ENCODE data around the gene C1QL3. TPM values are rescaled to one million over a fixed set of nuclear protein-coding genes. Genes with fewer than 3 reads are reported as not detected.

Gene C1QL3
- total RNA-seq (2014; rRNA removed; shearing (Covaris generic)), result not detected in 2 replicates

DNA sequence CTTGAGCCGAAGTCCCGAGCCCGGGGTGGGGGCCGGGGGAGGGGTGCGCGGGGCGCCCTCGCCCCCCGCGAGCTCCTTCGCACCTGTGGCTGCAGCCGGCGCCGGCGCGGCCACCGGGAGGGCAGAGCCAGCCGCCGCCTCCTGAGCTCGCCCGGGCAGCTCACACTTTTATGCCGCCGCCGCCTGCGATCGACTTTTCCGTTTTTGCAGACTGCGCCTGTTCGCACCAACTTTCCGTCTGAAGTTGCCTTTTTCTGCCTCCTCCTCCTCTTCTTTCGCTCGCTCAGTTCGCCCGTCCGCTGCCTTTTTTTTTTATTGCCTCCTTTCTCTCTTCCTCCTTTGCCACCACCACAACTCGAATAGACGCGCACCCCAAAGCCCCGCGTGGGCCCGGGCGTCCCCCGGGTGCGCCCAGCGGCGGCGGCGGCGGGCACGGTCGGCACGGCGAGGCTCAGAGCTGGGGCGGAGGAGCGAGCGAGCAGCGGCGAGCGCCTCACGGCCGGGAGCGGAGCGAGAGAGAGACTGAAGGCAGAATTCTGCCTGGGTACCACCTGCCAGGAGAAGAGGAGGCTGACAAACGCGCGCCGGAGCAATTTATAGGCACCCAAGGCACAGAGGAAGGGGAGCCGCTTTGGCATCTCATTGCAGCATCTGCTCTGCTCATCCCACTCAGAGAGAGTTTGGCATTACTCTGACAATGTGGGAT, at the start of gene C1QL3:
Gene C1QL3, minus strand, starts transcription at position 569 of the 706 bp plus-strand sequence. CDS start 814 bp downstream, outside the sequence.
- no peak for DNase-seq (ENCODE audit: low spot score)

DNA sequence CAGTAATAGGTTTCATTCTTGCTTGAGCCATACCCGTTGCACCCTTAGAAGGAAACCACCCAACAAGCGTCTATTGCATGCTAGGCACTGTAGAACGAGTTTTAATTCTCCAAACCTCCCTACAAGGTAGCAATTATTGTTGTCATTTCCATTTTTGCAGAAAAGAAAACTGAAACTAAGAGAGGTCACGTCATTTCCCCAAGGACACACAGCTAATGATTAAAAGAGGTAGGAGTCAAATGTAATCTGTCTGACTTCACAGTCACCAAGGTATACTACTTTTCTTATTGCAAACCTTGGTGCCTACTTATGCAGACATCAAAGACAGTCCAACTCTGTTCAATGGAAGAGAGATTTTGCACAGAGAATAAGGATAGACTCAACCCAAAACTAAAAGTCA, 49.1 kb upstream of the C1QL3 start:
- DNase-seq (ENCODE audit: low spot score), result no peak

- no peak for DNase-seq (ENCODE audit: low spot score)
Measured at GRCh38 chr10:16566202-16566805, 44.6 kb upstream of the C1QL3 start.

GRCh38 chr10:16565604-16566003, 43.9 kb upstream of the C1QL3 start:
- peak; percentile 10 for DNase-seq (ENCODE audit: low spot score)

GRCh38 chr10:16562891-16563290, 41.2 kb upstream of the C1QL3 start:
- no peak for DNase-seq (ENCODE audit: low spot score)

- DNase-seq (ENCODE audit: low spot score), result no peak
Measured at GRCh38 chr10:16559236-16559773, 37.6 kb upstream of the C1QL3 start.

DNA sequence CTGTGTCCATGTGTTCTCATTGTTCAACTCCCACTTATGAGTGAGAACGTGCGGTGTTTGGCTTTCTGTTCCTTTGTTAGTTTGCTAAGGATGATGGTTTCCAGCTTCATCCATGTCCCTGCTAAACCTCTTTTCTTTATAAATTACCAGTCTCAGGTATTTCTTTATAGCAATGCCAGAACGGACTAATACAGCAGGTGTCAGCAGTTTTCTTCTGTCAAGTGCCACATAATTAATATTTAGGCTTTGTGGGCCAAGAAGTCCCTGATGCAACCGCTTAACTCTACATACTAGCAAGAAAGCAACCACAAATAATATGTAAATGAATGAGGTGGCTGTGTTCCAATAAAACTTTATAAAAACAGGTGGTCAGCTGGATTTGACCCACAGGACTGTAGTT, 26.3 kb upstream of the C1QL3 start:
- no peak for DNase-seq (ENCODE audit: low spot score)

- DNase-seq (ENCODE audit: low spot score), result no peak
Measured at GRCh38 chr10:16545116-16545736, 23.5 kb upstream of the C1QL3 start.

DNA sequence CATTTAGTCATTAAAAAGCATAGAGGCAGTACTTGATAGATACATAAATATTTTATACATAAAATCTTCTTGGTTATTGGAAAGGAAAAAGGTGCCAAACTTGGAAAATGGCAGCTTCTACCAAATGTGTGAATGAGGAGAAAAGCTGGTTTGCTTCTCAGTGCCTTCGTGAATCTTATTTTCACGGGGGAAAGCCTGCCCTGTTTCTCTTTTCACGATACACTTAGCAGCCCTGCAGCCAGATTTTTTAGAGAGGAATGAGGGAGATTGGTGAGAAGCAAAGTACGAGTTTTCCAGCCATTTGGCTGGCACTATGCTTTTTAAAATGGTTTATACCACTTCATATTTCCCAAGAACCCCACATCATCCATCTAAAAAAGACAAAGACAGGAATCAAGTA, 22.9 kb upstream of the C1QL3 start:
- DNase-seq (ENCODE audit: low spot score), result no peak

- no peak for DNase-seq (ENCODE audit: low spot score)
Measured at GRCh38 chr10:16544099-16544498, 22.4 kb upstream of the C1QL3 start.

- no peak for DNase-seq (ENCODE audit: low spot score)
Measured at GRCh38 chr10:16536155-16536554, 14.5 kb upstream of the C1QL3 start.

GRCh38 chr10:16529853-16530252, 8.2 kb upstream of the C1QL3 start:
- no peak for DNase-seq (ENCODE audit: low spot score)

DNA sequence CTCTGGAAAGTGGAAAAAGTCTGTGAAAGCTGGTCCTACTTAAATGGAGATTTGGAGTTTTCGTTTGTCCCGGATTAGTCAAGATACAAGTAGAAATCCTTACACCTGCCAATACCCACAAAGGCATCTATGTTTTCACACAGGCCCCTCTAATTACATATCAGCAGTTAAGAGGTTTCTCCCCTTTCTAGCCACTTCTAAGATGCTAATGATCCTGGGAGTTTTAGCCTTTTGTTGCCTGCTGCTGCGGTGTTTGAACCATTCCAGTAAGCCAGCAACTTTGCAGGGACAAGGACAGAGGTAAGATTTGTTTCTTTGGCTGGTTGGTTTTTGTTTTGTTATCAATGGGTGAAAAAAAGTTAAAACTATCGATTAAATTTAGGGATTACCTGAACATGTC, 5.8 kb upstream of the C1QL3 start:
- DNase-seq (ENCODE audit: low spot score), result no peak

DNA sequence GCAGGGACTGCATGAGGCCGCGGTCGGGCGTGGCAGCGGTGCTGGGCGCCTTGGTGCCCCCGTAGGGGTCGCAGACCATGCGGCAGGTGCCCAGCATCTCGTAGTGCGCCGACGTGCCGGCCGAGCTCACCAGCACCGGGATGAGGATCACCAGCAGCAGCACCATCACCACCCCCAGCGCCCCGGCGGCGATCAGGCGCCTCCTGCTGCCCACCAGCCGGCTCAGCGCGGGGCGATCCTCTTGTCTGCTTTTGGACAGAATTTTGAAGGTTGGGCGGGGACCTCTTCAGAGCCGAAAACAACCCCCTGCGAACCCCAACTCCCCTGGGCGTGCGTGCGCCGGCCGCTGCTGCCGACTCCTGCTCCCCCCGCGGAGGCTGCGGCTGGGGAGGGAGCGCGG, 779 bp downstream of the C1QL3 start:
- no peak for DNase-seq (ENCODE audit: low spot score)

- DNase-seq (ENCODE audit: low spot score), result no peak
Measured at GRCh38 chr10:16519908-16520861, 1.5 kb downstream of the C1QL3 start.

- no peak for DNase-seq (ENCODE audit: low spot score)
Measured at GRCh38 chr10:16519250-16519907, 2.3 kb downstream of the C1QL3 start.

DNA sequence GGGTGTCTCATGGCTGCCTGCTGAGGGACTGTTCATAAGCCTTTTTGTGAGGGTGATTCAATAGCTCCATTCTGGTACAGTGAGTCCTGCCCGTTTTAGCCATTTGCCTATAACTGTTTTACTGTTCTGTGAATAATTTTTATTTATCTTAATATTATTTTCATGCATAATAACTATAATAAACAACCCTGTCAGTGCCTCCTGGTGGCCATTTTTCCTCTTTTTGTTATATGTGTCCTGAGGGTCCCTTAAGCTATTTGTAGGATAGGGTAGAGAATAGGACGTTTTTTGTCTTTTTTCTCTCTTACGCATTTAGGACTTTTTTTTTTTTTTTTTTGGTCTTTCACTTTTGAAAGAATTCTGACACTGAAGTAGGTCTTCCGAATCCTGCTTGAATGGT, 2.9 kb downstream of the C1QL3 start:
- DNase-seq (ENCODE audit: low spot score), result no peak

DNA sequence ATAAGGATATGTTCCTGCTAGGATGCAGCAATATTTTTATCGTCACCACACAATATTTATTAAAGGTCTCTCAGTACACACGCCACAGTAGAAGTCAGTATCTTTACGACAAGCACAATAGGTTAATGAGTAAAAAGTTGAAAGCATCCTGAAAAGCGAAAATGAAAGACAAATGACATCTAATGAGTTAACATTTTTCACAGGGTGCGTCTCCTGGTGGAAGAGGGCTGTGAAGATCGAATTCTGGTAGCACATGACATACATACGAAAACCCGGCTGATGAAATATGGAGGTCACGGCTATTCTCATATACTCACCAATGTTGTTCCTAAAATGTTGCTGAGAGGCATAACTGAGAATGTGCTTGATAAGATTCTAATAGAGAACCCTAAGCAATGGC, 10.8 kb downstream of the C1QL3 start:
- no peak for DNase-seq (ENCODE audit: low spot score)

DNA sequence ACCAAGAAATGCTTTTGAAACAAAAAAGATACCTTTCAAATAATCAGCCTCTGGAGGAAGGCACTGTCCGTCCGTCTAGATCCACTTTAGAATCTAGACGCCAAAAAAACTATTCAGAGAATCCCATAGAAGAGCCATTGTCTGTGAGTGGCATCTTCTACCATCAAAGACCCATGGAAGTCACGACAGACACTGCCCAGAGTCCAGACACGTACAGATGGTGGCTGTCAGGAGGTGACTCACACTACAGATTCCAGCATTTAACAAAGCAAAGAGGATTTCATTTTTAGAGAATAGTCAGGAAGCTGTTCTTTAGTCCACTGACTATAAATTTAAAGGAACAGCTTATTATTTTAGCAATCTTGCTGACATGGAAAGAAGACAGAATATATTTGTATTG, 11.7 kb downstream of the C1QL3 start:
- DNase-seq (ENCODE audit: low spot score), result no peak

DNA sequence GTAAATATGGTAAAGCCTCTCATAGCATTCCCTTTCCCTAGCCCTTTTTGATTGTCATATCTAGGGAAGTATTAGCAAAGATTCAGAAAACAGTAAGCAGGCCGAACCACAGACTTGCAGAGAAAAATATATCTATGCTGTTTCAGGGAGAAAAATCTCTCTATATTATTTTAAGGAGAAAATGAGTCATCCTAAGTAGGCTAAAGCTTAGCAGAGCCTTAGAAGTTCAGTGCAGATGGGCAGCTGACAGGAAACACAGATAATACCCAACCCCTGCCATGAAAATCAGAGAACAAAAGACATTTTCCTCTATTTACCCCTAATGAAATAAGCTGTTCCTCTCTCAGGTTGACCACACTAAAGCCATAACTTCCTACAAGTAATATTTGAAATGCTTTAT, 16.5 kb downstream of the C1QL3 start:
- DNase-seq (ENCODE audit: low spot score), result no peak

- no peak for DNase-seq (ENCODE audit: low spot score)
Measured at GRCh38 chr10:16497911-16498310, 23.8 kb downstream of the C1QL3 start.
